Measurements from ENCODE around the gene NKX6-1. TPM values are rescaled to one million over a fixed set of nuclear protein-coding genes. Genes with fewer than 3 reads are reported as not detected.

Gene NKX6-1
- total RNA-seq, 1 donor from 2014 or later = not detected

GRCh38 chr4:84495794-84496261 is 3.3 kb downstream of the NKX6-1 start:
- intact Hi-C loops (cut with micrococcal nuclease) = no loop called here
- no peak overlapping the region for H3K27ac ChIP-seq (replicated peaks)
- TF ChIP-seq, protein P1, sequence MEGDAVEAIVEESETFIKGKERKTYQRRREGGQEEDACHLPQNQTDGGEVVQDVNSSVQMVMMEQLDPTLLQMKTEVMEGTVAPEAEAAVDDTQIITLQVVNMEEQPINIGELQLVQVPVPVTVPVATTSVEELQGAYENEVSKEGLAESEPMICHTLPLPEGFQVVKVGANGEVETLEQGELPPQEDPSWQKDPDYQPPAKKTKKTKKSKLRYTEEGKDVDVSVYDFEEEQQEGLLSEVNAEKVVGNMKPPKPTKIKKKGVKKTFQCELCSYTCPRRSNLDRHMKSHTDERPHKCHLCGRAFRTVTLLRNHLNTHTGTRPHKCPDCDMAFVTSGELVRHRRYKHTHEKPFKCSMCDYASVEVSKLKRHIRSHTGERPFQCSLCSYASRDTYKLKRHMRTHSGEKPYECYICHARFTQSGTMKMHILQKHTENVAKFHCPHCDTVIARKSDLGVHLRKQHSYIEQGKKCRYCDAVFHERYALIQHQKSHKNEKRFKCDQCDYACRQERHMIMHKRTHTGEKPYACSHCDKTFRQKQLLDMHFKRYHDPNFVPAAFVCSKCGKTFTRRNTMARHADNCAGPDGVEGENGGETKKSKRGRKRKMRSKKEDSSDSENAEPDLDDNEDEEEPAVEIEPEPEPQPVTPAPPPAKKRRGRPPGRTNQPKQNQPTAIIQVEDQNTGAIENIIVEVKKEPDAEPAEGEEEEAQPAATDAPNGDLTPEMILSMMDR (IDR thresholded peaks at IDR 0.05; ENCODE audit: borderline replicate concordance) = no peak
- peaks cover 49% of the 10 kb centered on the region for H3K4me1 ChIP-seq
- H3K27me3 ChIP-seq (ENCODE audit: low read depth) = peaks cover 100% of the 10 kb centered on the region
- no peak for DNase-seq
- H3K9me3 ChIP-seq (replicated peaks) = no peaks in the 10 kb centered on the region
- H3K4me3 ChIP-seq = no peak overlapping the region
- H3K36me3 ChIP-seq = no peaks in the 10 kb centered on the region

GRCh38 chr4:84495118-84495793 is 3.8 kb downstream of the NKX6-1 start:
- Histone ChIP-seq H3K27me3 (ENCODE audit: low read depth) (peaks cover 100% of the 10 kb centered on the region), H3K36me3 (no peaks in the 10 kb centered on the region), H3K27ac (replicated peaks) (no peak overlapping the region), H3K4me1 (peaks cover 49% of the 10 kb centered on the region), H3K4me3 (no peak overlapping the region), H3K9me3 (replicated peaks) (no peaks in the 10 kb centered on the region)
- no peak for DNase-seq
- intact Hi-C loops (cut with micrococcal nuclease) = no loop called here
- TF ChIP-seq, protein P1 (IDR thresholded peaks at IDR 0.05; ENCODE audit: borderline replicate concordance) = no peak

GRCh38 chr4:84494531-84494930 is 4.6 kb downstream of the NKX6-1 start:
- H3K36me3 ChIP-seq = no peaks in the 10 kb centered on the region
- TF ChIP-seq, protein P1 (IDR thresholded peaks at IDR 0.05; ENCODE audit: borderline replicate concordance) = no peak
- H3K4me3 ChIP-seq = no peak overlapping the region
- H3K4me1 ChIP-seq = peaks cover 41% of the 10 kb centered on the region
- H3K27me3 ChIP-seq (ENCODE audit: low read depth) = peaks cover 100% of the 10 kb centered on the region
- H3K9me3 ChIP-seq (replicated peaks) = no peaks in the 10 kb centered on the region
- DNase-seq = no peak
- intact Hi-C loops (cut with micrococcal nuclease) = no loop called here
- no peak overlapping the region for H3K27ac ChIP-seq (replicated peaks)

DNA sequence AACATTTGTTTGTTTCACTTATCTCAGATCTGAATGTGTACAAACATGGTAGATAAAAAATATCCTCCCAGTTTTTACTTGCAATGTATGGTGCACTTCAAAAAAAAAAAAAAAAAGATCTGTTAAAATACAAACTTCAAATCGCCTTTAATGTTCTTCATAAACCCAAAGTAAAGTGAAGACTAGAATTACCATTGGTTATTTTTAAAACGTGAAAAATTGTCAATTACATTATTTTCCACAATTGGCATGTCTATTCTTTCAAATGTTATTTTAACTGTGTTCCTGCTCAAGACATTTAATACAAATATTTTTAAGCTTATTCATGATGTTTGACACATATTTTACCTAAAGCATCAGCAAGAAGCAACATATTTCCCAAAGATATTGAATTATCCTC is 5.0 kb downstream of the NKX6-1 start:
- Histone ChIP-seq H3K27me3 (ENCODE audit: low read depth) (peaks cover 100% of the 10 kb centered on the region), H3K27ac (replicated peaks) (no peak overlapping the region)

DNA sequence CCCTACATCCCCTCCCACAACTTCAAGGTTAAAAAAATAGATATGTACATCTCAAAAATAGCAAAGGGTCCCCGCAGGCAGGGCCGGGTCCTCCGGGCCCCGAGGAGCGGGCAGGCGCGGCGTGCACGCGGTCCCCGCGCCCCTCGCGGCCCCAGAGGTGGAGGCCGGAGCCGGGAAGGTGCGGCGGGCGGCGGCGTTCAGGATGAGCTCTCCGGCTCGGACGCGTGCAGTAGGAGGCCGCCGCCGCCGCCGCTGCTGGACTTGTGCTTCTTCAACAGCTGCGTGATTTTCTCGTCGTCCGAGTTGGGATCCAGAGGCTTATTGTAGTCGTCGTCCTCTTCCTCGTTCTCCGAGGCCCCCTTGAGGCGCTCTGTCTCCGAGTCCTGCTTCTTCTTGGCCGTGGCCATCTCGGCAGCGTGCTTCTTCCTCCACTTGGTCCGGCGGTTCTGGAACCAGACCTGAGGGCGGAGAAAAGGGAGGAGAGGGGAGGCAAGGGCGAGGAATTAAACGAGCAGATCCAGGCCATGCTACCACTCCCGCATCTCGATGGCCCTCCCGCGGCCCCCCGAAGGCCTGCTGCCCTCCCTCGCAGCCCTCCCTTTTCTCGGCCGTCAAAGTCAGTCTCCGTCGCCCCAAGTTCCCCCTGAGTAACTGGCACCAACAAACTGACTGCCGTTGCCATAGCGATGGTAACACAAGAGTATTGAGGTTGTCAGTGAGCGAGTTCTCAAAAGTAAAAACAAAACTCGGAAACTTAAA is 5.8 kb downstream of the NKX6-1 start:
- no peak for DNase-seq
- no peaks in the 10 kb centered on the region for H3K36me3 ChIP-seq
- TF ChIP-seq, protein P1 (IDR thresholded peaks at IDR 0.05; ENCODE audit: borderline replicate concordance) = no peak
- no peak overlapping the region for H3K27ac ChIP-seq (replicated peaks)
- H3K4me1 ChIP-seq = peaks cover 29% of the 10 kb centered on the region
- H3K4me3 ChIP-seq = peak overlapping the region; percentile 40
- intact Hi-C loops (cut with micrococcal nuclease) = no loop called here
- peaks cover 99% of the 10 kb centered on the region for H3K27me3 ChIP-seq (ENCODE audit: low read depth)
- no peaks in the 10 kb centered on the region for H3K9me3 ChIP-seq (replicated peaks)

More for the DNA sequence above, 5.0 kb downstream of the NKX6-1 start:
- no peak for DNase-seq
- intact Hi-C loops (cut with micrococcal nuclease) = no loop called here
- TF ChIP-seq, protein P1 (IDR thresholded peaks at IDR 0.05; ENCODE audit: borderline replicate concordance) = no peak
- no peaks in the 10 kb centered on the region for H3K36me3 ChIP-seq
- no peaks in the 10 kb centered on the region for H3K9me3 ChIP-seq (replicated peaks)
- peaks cover 37% of the 10 kb centered on the region for H3K4me1 ChIP-seq
- no peak overlapping the region for H3K4me3 ChIP-seq

Measured in left ventricle myocardium inferior (tissue), 1 donor.